ENCODE measurements around the gene CARD14.

CARD14 gene

GRCh38 chr17:80228477-80228876 lies 58.6 kb downstream of the CARD14 start:
- no peak for TF ChIP-seq CTCF (conservative IDR thresholded peaks at IDR 0.05)
- H3K27ac ChIP-seq: no peak overlapping the region

- no peak for TF ChIP-seq CTCF (conservative IDR thresholded peaks at IDR 0.05)
Observed at GRCh38 chr17:80229011-80229410, 59.2 kb downstream of the CARD14 start.

GRCh38 chr17:80232438-80232837 lies 62.6 kb downstream of the CARD14 start:
- TF ChIP-seq CTCF (conservative IDR thresholded peaks at IDR 0.05): no peak
- no peak overlapping the region for H3K27ac ChIP-seq

More at GRCh38 chr17:80229011-80229410, 59.2 kb downstream of the CARD14 start:
- no peak overlapping the region for H3K27ac ChIP-seq

- TF ChIP-seq CTCF (conservative IDR thresholded peaks at IDR 0.05): no peak
Observed at GRCh38 chr17:80233202-80233601, 63.4 kb downstream of the CARD14 start.

GRCh38 chr17:80236911-80237310 lies 67.1 kb downstream of the CARD14 start:
- no peak overlapping the region for H3K27ac ChIP-seq
- no peak for TF ChIP-seq CTCF (conservative IDR thresholded peaks at IDR 0.05)

More at GRCh38 chr17:80233202-80233601, 63.4 kb downstream of the CARD14 start:
- H3K27ac ChIP-seq: no peak overlapping the region

- no peak for TF ChIP-seq CTCF (conservative IDR thresholded peaks at IDR 0.05)
- no peak overlapping the region for H3K27ac ChIP-seq
Observed at GRCh38 chr17:80237386-80237785, 67.6 kb downstream of the CARD14 start.

GRCh38 chr17:80242505-80242904 lies 72.7 kb downstream of the CARD14 start:
- no peak for TF ChIP-seq CTCF (conservative IDR thresholded peaks at IDR 0.05)
- no peak overlapping the region for H3K27ac ChIP-seq
